Measurements from ENCODE around the gene CITED2.

CITED2 gene

DNA sequence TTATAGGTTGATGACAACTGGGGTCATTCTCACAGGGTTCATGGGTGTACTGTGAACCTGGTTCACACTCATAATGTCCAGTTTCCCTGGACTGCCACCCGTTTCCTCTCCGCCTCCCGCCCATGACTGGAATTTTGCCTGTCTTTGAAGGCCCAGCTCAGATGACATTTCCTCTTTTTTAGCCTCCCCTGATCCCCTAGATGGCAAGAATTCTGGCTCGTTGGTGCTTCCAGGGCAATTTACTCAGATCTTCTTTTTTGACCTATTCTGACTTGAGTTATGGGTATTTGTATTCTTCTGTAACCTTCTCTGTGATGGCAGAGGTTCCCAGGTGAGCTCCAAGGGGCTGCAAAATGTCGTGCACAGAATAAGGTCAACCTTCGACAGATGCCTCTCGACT, 5.7 kb upstream of the CITED2 start:
- no peaks in the 10 kb centered on the region for H3K9me3 ChIP-seq (ENCODE audit: control insufficient read depth, insufficient read depth, low read length)
- no peaks in the 10 kb centered on the region for H3K27me3 ChIP-seq (ENCODE audit: control insufficient read depth, insufficient read depth, low read length)
- no peak overlapping the region for H3K9ac ChIP-seq (ENCODE audit: low read depth, low read length)
- H3K4me1 ChIP-seq (ENCODE audit: control insufficient read depth, insufficient read depth, low read length), result peaks cover 12% of the 10 kb centered on the region
- H3K36me3 ChIP-seq (ENCODE audit: control insufficient read depth, insufficient read depth, low read length), result no peaks in the 10 kb centered on the region
- H3K4me3 ChIP-seq (ENCODE audit: low read depth, low read length), result no peak overlapping the region

DNA sequence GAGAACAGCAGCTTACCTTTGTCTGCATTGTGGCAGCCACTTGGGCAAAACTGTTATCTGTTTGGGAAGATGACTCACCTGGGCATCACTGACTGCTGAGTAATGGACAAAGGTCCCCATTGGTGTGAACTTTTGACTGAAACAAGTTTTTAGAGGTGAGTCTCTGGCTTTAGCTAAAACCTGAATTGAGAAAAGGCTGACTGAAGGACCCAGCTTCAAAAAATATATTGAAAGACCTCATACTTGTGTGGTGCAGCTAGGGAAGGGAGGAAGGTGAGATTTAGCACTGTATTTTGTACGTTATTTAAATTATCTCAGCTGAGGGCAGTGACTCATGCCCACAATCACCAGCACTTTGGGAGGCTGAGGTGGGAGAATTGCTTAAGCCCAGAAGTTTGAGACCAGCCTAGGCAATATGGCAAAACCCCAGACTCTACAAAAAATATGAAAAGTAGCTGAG, 4.5 kb upstream of the CITED2 start:
- Histone ChIP-seq H3K4me1 (ENCODE audit: control insufficient read depth, insufficient read depth, low read length) (peaks cover 12% of the 10 kb centered on the region), H3K9ac (ENCODE audit: low read depth, low read length) (no peak overlapping the region), H3K36me3 (ENCODE audit: control insufficient read depth, insufficient read depth, low read length) (no peaks in the 10 kb centered on the region), H3K9me3 (ENCODE audit: control insufficient read depth, insufficient read depth, low read length) (no peaks in the 10 kb centered on the region), H3K4me3 (ENCODE audit: low read depth, low read length) (no peak overlapping the region), H3K27me3 (ENCODE audit: control insufficient read depth, insufficient read depth, low read length) (no peaks in the 10 kb centered on the region)

DNA sequence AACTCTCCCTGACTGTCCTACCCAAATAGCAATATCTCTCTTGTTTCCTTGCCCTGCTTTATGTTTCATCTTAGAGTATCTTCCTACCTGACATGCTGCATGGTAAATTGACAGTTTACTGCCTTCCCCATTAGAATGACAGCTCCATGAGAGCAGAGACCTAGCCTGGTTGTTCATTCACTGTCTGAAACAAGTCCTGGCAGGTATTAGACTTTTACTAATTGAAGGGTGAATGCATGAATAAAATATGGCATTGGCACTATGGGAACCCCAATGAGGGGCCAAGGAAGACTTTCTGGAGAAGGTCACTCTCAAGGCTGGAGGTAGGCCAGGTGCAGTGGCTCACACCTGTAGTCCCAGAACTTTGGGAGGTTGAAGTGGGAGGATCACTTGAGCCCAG, 3.8 kb upstream of the CITED2 start:
- Histone ChIP-seq H3K4me3 (ENCODE audit: low read depth, low read length) (no peak overlapping the region), H3K9ac (ENCODE audit: low read depth, low read length) (no peak overlapping the region), H3K9me3 (ENCODE audit: control insufficient read depth, insufficient read depth, low read length) (no peaks in the 10 kb centered on the region), H3K4me1 (ENCODE audit: control insufficient read depth, insufficient read depth, low read length) (peaks cover 12% of the 10 kb centered on the region), H3K27me3 (ENCODE audit: control insufficient read depth, insufficient read depth, low read length) (no peaks in the 10 kb centered on the region), H3K36me3 (ENCODE audit: control insufficient read depth, insufficient read depth, low read length) (no peaks in the 10 kb centered on the region)

DNA sequence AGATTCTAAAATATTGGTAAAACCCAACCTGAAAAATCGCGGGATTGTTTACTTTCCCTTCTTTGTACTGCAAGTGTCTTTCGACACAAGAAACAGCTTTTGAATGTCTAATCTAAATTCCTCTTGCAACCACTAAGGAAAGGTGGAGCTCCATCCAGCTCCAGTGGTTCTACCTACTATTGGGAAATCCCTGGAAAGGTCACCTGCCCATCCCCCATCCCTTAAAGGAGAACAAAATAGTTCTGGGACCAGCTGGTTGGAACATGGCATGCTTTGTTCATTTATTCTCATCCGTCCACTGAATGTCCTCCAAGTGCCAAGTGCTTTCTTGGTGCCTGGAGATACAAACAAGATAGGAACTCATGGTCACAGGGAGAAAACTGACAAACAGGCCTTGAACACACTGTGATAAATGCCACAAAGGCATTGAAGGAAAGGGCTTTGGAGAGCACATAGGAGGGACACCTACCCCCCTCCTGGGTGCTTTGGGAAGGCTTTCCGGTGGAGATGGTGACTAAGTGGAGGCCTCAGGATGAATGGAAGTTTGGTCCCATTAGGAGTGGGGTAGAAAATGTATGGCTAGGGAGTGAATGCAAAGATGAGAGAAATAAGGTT, 2.3 kb upstream of the CITED2 start:
- Histone ChIP-seq H3K4me3 (ENCODE audit: low read depth, low read length) (peak overlapping the region; percentile 91), H3K36me3 (ENCODE audit: control insufficient read depth, insufficient read depth, low read length) (no peaks in the 10 kb centered on the region), H3K4me1 (ENCODE audit: control insufficient read depth, insufficient read depth, low read length) (peaks cover 12% of the 10 kb centered on the region), H3K27me3 (ENCODE audit: control insufficient read depth, insufficient read depth, low read length) (no peaks in the 10 kb centered on the region), H3K9me3 (ENCODE audit: control insufficient read depth, insufficient read depth, low read length) (no peaks in the 10 kb centered on the region), H3K9ac (ENCODE audit: low read depth, low read length) (no peak overlapping the region)

DNA sequence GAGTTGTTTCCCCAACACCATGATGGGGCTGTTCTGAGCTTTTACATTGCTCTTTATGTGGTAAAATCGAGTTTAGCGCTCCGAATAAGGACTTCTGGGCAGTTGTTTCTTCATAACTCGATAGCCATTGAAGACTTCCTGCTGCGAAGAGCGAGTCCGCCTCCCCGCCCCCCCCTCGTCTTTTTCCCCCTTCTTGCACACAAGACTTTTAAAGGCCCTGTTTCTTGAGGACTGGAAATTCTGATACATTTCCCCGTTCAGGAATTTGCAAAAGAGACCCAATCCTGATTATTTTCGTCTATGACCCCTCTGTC, 1.5 kb upstream of the CITED2 start:
- no peaks in the 10 kb centered on the region for H3K36me3 ChIP-seq (ENCODE audit: control insufficient read depth, insufficient read depth, low read length)
- H3K9me3 ChIP-seq (ENCODE audit: control insufficient read depth, insufficient read depth, low read length), result no peaks in the 10 kb centered on the region
- no peaks in the 10 kb centered on the region for H3K27me3 ChIP-seq (ENCODE audit: control insufficient read depth, insufficient read depth, low read length)
- H3K4me3 ChIP-seq (ENCODE audit: low read depth, low read length), result peak overlapping the region; percentile 91
- H3K9ac ChIP-seq (ENCODE audit: low read depth, low read length), result peak overlapping the region; percentile 71
- H3K4me1 ChIP-seq (ENCODE audit: control insufficient read depth, insufficient read depth, low read length), result peaks cover 12% of the 10 kb centered on the region

DNA sequence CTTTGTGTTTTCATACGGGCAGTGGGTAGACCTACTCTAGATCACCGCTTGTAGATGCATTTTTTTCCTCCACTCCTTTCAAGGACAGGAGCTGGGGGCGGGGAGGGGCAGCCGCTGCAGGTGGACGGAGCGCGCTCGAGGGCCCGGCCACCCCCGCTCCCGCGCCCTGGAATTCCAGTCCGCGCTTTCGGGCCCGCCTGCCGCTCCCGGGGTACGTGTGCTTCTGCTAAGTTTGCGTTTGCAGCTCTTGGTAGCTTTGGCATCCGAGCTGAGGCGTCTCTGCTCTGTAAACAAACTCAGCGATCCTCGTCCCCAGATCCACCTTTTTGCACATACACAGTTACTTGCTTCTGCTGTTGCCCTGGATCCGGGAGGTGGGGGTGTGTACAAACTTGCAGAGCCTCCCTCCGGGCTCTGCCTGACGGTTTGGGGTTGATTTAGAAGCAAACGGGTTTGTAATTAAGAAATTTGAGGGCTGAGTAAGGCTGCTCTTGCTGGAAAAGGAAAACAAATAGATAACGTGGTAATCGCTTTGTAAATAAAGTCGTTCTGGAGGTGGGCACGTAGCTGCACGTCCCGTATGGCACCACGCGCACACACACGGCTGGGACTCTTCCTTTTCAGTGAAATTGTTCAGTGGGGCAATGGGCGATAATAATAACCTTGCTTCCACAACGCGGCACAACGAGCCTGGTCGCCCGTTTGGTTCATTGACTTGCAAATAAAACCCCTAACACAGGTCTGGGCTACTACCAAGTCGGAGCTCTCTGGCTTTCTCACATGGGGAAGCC, 973 bp upstream of the CITED2 start:
- Histone ChIP-seq H3K4me1 (ENCODE audit: control insufficient read depth, insufficient read depth, low read length) (peaks cover 12% of the 10 kb centered on the region), H3K9me3 (ENCODE audit: control insufficient read depth, insufficient read depth, low read length) (no peaks in the 10 kb centered on the region), H3K36me3 (ENCODE audit: control insufficient read depth, insufficient read depth, low read length) (no peaks in the 10 kb centered on the region), H3K4me3 (ENCODE audit: low read depth, low read length) (peak overlapping the region; percentile 91), H3K27me3 (ENCODE audit: control insufficient read depth, insufficient read depth, low read length) (no peaks in the 10 kb centered on the region), H3K9ac (ENCODE audit: low read depth, low read length) (peak overlapping the region; percentile 84)

DNA sequence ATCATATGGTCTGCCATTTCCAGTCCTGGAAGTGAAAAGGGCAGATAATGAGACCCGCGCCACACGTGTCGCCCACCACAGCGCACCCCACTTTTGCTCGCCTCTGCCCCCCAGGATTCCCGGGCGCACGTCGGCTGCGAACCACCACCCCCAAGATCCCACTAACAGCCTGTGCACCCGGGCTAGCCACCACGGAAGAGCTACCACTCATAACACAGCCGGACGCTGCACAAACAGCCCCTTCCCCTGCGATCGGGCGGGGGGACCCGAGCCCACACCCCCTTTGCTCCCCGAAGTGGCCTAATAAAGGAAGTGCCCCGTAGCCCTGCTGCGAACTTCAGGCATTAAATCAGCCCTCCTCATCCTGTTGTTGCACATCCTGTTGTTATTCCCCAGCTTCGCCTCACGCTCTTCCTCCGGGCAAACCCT, 506 bp downstream of the CITED2 start:
- H3K9ac ChIP-seq (ENCODE audit: low read depth, low read length), result peak overlapping the region; percentile 95
- peaks cover 22% of the 10 kb centered on the region for H3K4me1 ChIP-seq (ENCODE audit: control insufficient read depth, insufficient read depth, low read length)
- H3K9me3 ChIP-seq (ENCODE audit: control insufficient read depth, insufficient read depth, low read length), result no peaks in the 10 kb centered on the region
- peak overlapping the region; percentile 91 for H3K4me3 ChIP-seq (ENCODE audit: low read depth, low read length)
- H3K36me3 ChIP-seq (ENCODE audit: control insufficient read depth, insufficient read depth, low read length), result no peaks in the 10 kb centered on the region
- H3K27me3 ChIP-seq (ENCODE audit: control insufficient read depth, insufficient read depth, low read length), result no peaks in the 10 kb centered on the region

DNA sequence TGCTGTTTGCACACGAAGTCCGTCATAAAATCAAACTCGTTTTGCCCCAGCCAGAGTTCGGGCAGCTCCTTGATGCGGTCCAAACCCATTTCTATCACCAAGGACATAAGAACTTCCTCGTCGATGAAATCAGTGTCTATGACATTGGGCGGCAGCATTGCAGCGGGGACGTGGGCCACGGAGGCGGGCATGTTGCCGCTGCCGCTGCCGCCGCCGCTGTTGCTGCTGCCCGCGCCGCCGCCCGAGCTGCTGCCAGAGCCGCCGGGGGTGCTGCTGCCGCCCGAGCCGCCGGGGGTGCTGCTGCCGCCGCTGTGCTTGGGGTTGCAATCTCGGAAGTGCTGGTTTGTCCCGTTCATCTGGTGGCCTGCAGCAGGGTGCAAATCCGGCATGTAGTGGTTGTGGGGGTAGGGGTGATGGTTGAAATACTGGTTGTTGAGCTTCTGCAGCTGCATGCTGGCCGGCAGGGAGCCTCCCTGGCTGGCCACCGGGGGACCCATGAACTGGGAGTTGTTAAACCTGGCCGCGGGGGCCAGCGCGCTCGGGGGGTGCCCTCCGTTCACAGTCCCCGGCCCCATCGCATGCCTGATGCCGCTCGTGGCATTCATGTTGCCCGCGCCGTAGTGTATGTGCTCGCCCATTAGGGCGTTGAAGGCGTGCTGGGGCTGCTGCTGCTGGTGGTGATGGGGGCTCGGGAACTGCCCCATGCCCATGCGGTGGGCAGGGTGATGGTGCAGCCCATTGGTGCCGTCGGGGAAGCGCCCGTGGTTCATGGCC, 1.1 kb downstream of the CITED2 start:
- peak overlapping the region; percentile 91 for H3K4me3 ChIP-seq (ENCODE audit: low read depth, low read length)
- no peaks in the 10 kb centered on the region for H3K27me3 ChIP-seq (ENCODE audit: control insufficient read depth, insufficient read depth, low read length)
- peaks cover 28% of the 10 kb centered on the region for H3K4me1 ChIP-seq (ENCODE audit: control insufficient read depth, insufficient read depth, low read length)
- H3K9ac ChIP-seq (ENCODE audit: low read depth, low read length), result peak overlapping the region; percentile 95
- H3K36me3 ChIP-seq (ENCODE audit: control insufficient read depth, insufficient read depth, low read length), result no peaks in the 10 kb centered on the region
- no peaks in the 10 kb centered on the region for H3K9me3 ChIP-seq (ENCODE audit: control insufficient read depth, insufficient read depth, low read length)

DNA sequence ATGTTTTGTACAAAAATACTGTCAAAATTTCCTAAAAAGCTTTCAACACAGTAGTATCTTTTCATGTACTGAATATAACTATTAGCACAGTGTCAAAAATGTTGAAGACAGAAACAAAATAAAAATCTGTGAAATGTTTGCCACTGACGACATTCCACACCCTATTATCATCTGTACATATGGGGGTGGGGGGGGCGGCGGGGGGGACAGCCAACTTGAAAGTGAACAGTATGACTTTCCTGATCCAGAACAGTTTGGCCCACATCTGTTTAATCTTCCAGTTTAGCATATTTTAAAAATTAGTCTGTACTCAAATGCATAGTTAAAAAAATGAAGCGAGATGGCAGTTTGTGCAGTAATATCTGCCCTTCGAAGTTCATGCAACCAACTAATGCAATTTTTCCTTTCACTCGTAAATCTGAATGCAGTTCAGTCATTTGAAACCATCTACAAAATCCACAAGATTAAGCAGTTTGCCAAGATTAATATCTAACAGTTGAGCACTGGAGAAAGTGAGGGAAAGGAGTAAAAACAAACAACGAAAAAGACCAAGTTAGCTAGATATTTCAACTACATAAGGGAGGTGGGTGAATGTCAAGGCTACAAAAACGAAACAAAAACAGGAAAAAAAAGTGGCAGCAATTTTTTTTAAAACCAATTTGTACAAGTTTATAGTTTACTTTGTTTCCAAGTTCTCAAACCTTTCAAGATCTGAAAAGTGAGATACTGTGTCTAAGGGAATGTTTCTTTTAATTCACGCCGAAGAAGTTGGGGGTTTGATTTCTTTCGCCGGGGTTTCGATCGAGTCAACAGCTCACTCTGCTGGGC, 1.9 kb downstream of the CITED2 start:
- peaks cover 34% of the 10 kb centered on the region for H3K4me1 ChIP-seq (ENCODE audit: control insufficient read depth, insufficient read depth, low read length)
- no peaks in the 10 kb centered on the region for H3K36me3 ChIP-seq (ENCODE audit: control insufficient read depth, insufficient read depth, low read length)
- H3K9ac ChIP-seq (ENCODE audit: low read depth, low read length), result no peak overlapping the region
- H3K9me3 ChIP-seq (ENCODE audit: control insufficient read depth, insufficient read depth, low read length), result no peaks in the 10 kb centered on the region
- no peaks in the 10 kb centered on the region for H3K27me3 ChIP-seq (ENCODE audit: control insufficient read depth, insufficient read depth, low read length)
- peak overlapping the region; percentile 91 for H3K4me3 ChIP-seq (ENCODE audit: low read depth, low read length)

DNA sequence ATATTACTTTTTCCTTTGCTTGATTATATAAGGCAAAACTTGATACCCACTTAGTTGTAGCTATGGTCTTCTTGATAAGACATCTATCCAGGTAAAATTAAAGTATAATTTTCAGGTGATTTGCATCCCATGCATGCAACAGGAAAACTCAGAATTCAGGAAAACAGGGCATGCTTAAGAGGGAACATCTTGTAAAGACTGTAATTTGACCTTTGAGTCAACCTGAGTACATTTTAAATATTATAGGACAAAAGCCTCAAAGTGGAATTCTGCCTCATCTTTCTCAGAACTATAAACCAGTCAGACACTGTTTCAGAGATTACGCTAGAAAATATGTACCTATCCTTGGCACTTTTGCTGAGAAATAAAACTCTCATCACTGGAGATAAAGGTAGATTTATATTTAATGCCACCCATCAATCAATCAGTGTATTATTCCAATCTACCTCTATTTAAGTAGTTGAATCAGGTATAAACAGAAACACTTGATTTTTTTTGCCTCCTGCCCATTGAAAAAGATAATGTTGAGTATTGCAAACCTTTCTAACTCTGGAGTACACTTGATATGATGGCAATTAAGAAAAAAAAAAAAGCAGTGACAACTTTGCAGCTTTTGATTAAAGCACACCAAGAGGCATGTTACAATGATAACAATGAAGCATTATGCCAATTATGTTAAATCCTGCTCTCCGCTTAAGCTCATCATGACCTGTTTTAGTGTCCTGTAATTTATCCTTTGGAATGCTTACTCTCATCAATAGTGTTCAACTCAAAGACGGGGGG, 2.8 kb downstream of the CITED2 start:
- H3K9ac ChIP-seq (ENCODE audit: low read depth, low read length), result no peak overlapping the region
- no peaks in the 10 kb centered on the region for H3K27me3 ChIP-seq (ENCODE audit: control insufficient read depth, insufficient read depth, low read length)
- H3K36me3 ChIP-seq (ENCODE audit: control insufficient read depth, insufficient read depth, low read length), result no peaks in the 10 kb centered on the region
- H3K9me3 ChIP-seq (ENCODE audit: control insufficient read depth, insufficient read depth, low read length), result no peaks in the 10 kb centered on the region
- peak overlapping the region; percentile 40 for H3K4me3 ChIP-seq (ENCODE audit: low read depth, low read length)
- H3K4me1 ChIP-seq (ENCODE audit: control insufficient read depth, insufficient read depth, low read length), result peaks cover 35% of the 10 kb centered on the region

DNA sequence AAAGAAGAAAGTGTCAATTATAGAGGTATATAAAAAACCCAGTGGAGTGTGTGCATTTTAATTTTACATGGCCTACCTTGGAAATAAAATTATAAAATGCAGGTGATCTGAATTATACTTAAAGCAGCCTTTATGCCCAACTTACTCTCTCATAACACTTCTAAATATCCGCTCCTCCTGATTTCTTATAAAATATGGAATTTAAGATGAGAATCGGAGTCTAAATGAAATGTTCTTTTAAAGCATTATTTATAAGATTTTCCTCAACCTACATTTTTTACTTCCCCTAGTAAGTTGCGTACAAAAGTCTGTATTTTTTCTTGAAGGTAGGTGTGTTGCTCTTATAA, 3.5 kb downstream of the CITED2 start:
- H3K9me3 ChIP-seq (ENCODE audit: control insufficient read depth, insufficient read depth, low read length), result no peaks in the 10 kb centered on the region
- peaks cover 28% of the 10 kb centered on the region for H3K4me1 ChIP-seq (ENCODE audit: control insufficient read depth, insufficient read depth, low read length)
- no peaks in the 10 kb centered on the region for H3K27me3 ChIP-seq (ENCODE audit: control insufficient read depth, insufficient read depth, low read length)
- H3K36me3 ChIP-seq (ENCODE audit: control insufficient read depth, insufficient read depth, low read length), result no peaks in the 10 kb centered on the region
- H3K4me3 ChIP-seq (ENCODE audit: low read depth, low read length), result no peak overlapping the region
- no peak overlapping the region for H3K9ac ChIP-seq (ENCODE audit: low read depth, low read length)
